GM18520 (cell line): ENCODE results near the gene SHISA8.
"Not testable (repeated sequence)": the region's sequence is repeated elsewhere in the genome, so short reads cannot be mapped to it uniquely, and the experiment has no call there.

Source experiments
- ATAC-seq: cut with Tn5 transposase; IDR thresholded peaks from one replicate; pipeline ENCODE4 v1.9.1; 2021; ENCODE audit not compliant: unreplicated experiment

The SHISA8 gene

DNA sequence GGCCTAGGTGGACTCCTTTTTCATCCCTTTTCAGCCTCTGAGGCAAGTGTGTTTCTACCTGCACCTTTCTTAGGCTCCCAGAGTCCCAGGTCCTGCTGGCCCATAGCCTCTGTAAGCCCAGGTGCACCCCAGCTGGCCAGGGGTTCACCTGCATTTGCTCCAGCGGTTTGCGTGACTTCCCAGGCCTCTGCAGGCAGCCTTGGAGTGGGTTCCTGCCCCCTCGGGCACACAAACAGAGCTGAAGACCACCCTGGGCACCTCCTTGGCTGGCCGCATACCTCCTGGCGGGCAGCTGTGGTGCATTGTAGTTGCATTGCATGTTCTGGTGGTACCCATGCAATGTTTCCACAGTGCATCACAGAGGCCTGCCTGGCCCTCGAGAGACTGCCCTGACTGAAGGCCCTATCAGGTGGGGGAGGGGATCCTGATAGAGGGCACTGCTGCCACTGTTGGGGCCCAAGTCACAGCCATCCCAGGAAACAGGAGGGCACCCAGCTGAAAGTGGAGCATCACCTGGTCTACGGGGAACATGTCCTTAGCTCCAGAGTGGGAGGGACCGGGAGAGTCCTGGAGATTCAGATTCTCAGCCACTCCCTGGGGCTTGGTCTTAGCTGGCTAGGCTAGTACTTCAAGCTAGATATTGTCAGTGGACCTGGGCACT is 14.1 kb downstream of the SHISA8 start:
- ATAC-seq: no peak

GRCh38 chr22:41899992-41900651 is 14.8 kb downstream of the SHISA8 start:
- no peak for ATAC-seq

GRCh38 chr22:41899110-41899509 is 15.8 kb downstream of the SHISA8 start:
- no peak for ATAC-seq

- no peak for ATAC-seq
Observed at GRCh38 chr22:41898645-41899044, 16.2 kb downstream of the SHISA8 start.

DNA sequence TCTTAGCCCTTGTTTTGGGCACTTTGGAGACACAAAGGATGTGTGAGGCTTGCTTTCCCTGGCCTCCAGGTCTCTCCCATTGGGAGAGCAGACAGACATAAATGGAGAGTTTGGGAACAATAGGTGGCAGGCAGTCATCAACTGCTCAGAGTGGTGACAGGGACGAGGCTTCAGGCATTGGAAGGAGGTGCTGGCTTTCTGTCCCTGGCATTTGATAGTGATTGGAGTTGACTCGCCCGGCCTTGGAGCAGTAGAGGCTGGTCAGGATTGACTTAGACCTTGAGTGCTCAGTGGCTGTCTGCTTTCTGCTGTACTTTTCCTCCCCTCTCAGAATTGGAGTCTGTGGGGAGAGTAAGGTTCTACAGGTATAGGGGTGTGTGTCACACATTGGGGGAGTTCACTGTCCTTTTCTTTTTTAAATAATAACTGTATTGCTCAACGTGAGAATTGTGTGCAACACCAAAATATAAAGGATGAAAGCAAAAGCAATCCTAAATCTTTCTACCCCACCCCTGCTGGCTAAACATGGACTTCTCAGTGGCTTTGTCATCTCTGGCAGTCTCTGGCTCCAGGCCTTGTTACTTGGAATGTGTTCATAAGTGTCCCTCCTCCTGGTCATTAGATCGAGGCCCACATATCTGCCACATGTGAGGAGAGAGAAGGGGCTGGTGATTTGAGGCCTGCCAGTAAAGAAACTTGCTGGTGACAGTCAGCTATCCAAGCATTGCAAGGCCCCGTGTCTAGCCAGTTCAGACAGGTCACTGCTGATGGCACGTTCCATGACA is 21.1 kb downstream of the SHISA8 start:
- ATAC-seq: no peak

- ATAC-seq: no peak
Observed at GRCh38 chr22:41892721-41893120, 22.2 kb downstream of the SHISA8 start.

GRCh38 chr22:41891407-41891806 is 23.5 kb downstream of the SHISA8 start:
- no peak for ATAC-seq

DNA sequence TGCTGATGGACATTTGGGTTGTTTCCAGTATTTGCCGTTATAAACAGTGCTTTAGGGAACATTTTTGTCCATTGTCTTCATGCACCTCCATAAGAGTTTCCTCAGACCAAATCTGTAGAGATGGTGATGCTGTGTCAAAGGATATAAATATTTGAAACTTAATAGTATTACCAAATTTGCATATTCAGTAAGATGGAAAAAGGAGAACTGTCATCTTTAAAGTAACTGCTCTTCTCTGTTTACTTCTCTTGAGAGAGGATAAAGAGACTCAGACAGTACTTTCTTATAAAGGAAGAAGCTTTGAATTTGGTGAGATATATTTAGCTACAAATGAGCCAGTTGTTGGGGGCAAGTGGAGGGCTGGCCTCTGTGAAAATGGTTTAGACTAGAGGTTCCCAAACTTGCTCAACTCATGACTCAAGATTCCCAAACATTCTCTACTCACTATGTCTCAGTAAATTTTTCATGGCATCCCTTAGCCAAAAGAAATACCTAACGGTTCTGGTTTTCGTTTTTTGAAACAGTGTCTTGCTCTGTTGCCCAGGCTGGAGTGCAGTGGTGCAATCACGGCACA is 26.2 kb downstream of the SHISA8 start:
- no peak for ATAC-seq

DNA sequence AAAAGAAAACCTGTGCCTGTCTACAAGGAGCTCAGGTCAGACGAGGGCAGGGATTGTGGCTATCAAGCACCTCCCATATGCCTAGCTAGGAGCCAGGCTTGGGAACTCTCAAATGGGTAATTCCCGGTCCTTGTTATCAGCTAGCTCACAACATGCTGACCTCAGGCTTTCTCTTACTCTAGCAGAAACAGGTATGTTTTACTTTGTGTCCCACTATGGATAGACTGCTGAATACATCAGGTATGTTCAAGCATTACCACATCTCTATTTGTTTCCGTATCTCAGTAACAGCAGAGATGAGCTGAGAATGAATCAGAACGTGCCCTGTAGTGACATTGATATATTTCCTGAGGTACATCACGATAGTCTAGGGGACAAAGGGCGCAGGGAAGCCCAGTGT is 29.4 kb downstream of the SHISA8 start:
- no peak for ATAC-seq

- ATAC-seq: no peak
Observed at GRCh38 chr22:41885116-41885515, 29.8 kb downstream of the SHISA8 start.

- ATAC-seq: no peak
Observed at GRCh38 chr22:41883400-41883799, 31.5 kb downstream of the SHISA8 start.

DNA sequence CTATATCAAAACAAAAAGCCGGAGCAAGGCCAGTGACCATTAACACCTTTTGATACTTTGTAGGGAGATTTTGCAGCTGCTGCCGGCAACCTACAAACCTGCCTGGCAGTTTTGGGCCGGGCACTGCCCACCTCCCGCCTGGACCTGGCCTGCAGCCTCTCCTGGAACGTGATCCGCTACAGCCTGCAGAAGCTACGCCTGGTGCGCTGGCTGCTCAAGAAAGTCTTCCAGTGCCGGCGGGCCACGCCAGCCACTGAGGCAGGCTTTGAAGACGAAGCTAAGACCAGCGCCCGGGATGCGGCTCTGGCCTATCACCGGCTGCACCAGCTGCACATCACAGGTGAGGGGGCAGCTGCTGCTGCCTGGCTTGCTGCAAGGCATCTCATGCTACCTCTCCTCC is 34.2 kb downstream of the SHISA8 start:
- no peak for ATAC-seq

GRCh38 chr22:41876675-41877074 is 38.2 kb downstream of the SHISA8 start:
- ATAC-seq: no peak

DNA sequence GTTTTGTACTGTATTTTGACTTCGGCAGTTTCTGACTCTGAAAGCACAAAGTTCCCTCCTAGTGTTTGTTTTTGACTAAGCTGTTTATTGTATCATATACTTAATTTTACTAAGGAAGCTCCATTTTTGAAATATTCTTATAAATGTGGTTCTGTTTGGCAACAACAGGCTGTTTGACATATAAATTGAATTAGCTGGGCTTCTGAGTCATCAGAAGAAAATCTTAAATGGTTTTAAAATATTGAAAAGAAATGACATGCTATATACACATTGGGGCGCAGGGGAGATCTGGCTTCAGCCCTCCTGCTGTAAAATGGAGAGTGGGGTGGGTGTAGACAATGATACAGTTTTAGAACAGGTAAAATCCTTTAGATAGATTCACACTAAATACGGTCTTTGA is 38.6 kb downstream of the SHISA8 start:
- ATAC-seq: no peak

DNA sequence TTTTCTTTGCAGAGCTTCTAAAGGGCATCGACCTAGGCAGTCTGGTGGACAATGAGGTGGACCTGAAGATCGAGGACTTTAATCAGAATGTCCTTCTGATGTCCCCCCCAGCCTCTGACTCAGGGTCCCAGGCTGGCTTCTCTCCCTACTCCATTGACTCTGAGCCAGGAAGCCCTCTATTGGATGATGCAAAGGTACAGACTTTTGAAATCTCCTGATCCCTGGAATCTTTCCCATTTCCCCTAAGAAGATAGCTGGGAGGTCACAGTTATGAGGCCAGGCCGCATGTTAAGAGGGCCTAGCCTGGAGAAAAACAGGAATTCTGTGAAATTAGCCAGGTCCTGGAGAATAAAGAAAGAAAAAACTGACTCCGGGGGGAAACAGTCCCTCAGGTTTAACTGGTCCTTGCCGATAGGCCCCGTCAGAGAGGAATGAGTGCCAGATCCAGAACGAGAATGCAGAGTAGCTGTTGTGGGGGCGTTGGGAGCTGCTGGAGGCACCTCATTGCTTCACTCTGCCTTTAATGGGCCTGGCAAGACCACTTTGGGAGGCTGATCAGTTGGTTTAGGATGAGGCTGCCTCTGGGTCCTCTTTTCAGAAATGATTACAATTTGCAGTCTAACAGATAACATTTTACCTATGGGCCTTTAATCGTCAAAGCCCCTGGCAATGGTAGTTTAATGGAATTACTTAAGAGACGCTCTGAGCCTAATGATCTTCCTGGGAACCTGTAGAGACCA is 39.2 kb downstream of the SHISA8 start:
- no peak for ATAC-seq

- no peak for ATAC-seq
Observed at GRCh38 chr22:41874090-41874489, 40.8 kb downstream of the SHISA8 start.

DNA sequence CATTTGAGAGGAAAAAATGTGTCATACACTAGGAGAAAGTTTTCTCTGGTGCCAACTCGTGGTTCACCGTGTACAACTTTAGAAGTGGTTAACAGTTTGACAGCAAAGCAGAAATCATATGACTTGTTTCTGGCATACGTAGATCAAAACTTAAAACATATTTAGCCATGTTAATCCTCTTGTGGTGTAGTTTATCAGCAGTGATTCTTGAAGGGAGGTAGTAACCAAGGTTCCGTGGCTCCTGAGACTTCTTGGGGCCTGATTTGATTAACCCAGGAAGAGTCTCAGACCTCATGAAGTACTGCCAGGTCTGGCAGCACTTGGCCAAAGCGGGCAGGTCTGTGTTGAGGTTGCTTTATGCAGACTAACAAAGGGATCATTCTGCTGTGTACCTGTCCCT is 41.5 kb downstream of the SHISA8 start:
- peak; percentile 66 for ATAC-seq

DNA sequence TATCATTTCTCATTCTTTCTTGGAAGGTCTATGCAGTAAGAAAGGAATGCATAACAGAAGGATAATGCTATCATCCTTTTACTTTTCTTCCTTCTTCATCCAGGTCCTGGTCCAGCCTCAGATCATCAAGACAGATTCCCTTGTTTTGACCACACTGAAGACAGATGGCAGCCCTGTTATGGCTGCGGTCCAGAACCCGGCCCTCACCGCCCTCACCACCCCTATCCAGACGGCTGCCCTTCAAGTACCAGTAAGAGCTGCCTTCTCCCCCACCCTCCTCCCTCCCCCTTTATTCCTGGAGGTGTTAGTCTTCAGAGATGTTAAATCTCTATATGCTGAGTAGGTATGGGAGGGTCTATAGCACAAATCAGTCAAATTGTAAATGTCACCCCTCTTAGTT is 44.1 kb downstream of the SHISA8 start:
- ATAC-seq: no peak

DNA sequence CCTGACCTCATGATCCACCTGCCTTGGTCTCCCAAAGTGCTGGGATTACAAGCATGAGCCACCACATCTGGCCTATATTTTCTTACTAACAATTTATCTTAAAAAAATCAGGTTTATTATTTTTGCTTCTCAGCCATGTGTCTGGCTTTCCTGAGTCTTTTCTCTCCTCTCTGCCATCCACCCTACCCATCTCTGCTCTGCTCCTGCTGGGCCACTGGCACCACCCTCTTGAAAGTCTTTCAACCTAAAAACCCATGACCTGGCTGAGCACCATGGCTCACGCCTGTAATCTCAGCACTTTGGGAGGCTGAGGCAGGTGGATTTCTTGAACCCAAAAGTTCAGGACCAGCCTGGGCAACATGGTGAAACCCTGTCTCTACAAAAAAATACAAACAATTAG is 44.8 kb downstream of the SHISA8 start:
- ATAC-seq: not testable (repeated sequence)

DNA sequence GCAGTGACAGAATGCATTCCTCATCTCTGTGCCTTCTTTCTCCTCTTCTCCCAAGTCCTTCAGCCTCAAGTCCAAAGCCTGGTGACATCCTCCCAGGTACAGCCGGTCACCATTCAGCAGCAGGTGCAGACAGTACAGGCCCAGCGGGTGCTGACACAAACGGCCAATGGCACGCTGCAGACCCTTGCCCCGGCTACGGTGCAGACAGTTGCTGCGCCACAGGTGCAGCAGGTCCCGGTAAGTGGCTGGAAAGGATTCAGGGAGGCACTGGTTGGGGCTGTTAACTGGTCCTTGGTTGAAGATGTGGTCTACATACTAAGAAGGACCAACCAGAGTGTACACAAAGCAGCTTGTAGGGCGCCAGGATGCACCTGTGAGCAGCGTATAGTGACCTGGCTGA is 46.3 kb downstream of the SHISA8 start:
- no peak for ATAC-seq

DNA sequence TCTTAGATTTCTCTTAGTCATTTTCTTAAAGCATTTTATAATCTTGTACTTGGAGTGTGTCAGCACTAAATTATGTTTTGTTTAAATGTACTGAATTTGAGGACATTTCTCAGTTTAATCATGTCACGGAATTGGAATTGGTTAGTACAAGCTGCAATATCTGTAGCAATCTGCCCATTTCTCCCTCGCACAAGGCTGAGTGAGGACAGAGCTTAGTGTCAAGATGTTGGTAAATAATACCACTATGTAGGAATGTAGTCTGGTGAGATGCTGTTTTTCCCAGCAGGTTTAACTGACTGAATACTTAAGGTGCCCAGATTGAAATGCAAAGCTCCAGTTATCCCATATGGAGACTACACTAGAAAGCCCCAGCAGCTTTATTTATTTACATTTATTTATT is 51.4 kb downstream of the SHISA8 start:
- no peak for ATAC-seq
